Astrocyte of the cerebellum (primary cell): ENCODE results near the gene HLCS.

Experiments
- DNase-seq: peaks from one replicate; pipeline ENCODE4 v3.0.0-alpha.2; 2011; ENCODE audit warnings: low read depth
- H3K4me3 ChIP-seq: 2 replicates; pipeline ENCODE4 v1.5.1; 2011; ENCODE audit warnings: mild to moderate bottlenecking, low read depth, low read length, moderate library complexity
- CTCF ChIP-seq: IDR thresholded peaks from 2 replicates; pipeline ENCODE4 v1.5.1; 2012; ENCODE audit warnings: low read length, low read depth, moderate library complexity, mild to moderate bottlenecking; ENCODE audit errors: missing control alignments
- in situ Hi-C: cut with HindIII; loops from 2 replicates; pipeline ENCODE4 v1.10.0; 2017; ENCODE audit warnings: low sequenced_read_pairs

HLCS gene

GRCh38 chr21:36860736-36861594 lies 105.5 kb downstream of the HLCS start:
- no peak for TF ChIP-seq CTCF
- H3K4me3 ChIP-seq, result no peak overlapping the region
- DNase-seq, result peak; percentile 62
- in situ Hi-C loops, result no loop called here

- no peak for TF ChIP-seq CTCF
- in situ Hi-C loops, result no loop called here
- DNase-seq, result no peak
- no peak overlapping the region for H3K4me3 ChIP-seq
These were observed 106.5 kb downstream of the HLCS start for GRCh38 chr21:36859744-36860501.

GRCh38 chr21:36858320-36858957 lies 108.0 kb downstream of the HLCS start:
- in situ Hi-C loops, result no loop called here
- H3K4me3 ChIP-seq, result no peak overlapping the region
- no peak for DNase-seq
- TF ChIP-seq CTCF, result no peak

- in situ Hi-C loops, result no loop called here
- H3K4me3 ChIP-seq, result no peak overlapping the region
- no peak for DNase-seq
- TF ChIP-seq CTCF, result no peak
These were observed 109.8 kb downstream of the HLCS start for GRCh38 chr21:36856643-36857042.

GRCh38 chr21:36854391-36854790 lies 112.1 kb downstream of the HLCS start:
- no peak overlapping the region for H3K4me3 ChIP-seq
- peak; percentile 65 for TF ChIP-seq CTCF
- no peak for DNase-seq
- in situ Hi-C loops, result no loop called here

GRCh38 chr21:36852864-36853263 lies 113.6 kb downstream of the HLCS start:
- no peak for TF ChIP-seq CTCF
- no peak for DNase-seq
- no peak overlapping the region for H3K4me3 ChIP-seq
- in situ Hi-C loops, result no loop called here
